Islet precursor cell (in vitro differentiated cells): ENCODE results near the gene UACA.
"Not testable (repeated sequence)": the region's sequence is repeated elsewhere in the genome, so short reads cannot be mapped to it uniquely, and the experiment has no call there.

ENCODE experiments used
- DNase-seq: peaks from one replicate; pipeline ENCODE4 v3.0.0-alpha.2; 2018

The UACA gene

DNA sequence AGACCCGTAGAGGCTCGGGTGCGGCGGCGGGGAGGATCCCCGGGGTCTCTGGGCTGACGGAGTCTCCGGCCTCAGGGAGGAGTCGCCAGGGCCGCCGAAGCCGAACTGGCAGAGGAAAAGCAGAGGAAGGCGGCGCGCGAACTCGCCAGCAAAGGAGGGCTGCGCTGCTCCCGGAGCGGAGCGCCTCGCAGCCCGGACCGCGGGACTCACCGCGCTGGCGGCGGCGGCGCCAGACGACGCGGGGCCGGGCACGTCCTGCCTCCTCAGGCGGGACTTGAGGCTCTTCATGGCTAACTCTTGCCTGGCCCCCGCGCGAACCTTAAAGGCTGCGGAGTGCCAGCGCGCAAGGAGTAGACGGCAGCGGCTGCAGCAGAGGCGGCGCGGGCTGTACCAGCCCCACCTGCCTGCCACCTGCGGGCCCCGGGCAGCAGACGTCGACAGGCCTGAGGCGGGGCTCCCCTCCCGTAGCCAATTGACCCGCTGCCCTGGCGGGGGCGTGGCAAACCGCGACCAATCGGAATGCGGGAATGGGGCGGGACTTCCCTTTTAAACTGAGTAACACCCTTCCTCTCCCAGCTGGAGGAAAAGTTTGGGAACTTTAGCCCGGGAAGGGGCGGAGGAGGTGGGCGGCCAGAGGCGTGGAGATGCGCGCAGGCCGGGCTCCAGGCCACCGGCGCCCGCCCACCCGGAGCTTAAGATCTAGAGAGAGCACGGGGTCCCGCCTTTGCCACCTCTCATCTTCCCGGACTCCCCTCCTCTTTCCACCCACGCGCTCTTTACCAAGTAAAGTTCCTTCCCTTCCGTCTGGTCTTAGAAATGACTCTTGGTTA, at the start of gene UACA:
TSS of gene UACA (minus strand) at position 439 of the 830 bp plus-strand sequence. CDS start at position 288, 151 bp downstream.
- peak; percentile 100 for DNase-seq

GRCh38 chr15:70812827-70813364, 49.5 kb upstream of the UACA start:
- no peak for DNase-seq

- no peak for DNase-seq
Observed at GRCh38 chr15:70810916-70811578, 47.7 kb upstream of the UACA start.

DNA sequence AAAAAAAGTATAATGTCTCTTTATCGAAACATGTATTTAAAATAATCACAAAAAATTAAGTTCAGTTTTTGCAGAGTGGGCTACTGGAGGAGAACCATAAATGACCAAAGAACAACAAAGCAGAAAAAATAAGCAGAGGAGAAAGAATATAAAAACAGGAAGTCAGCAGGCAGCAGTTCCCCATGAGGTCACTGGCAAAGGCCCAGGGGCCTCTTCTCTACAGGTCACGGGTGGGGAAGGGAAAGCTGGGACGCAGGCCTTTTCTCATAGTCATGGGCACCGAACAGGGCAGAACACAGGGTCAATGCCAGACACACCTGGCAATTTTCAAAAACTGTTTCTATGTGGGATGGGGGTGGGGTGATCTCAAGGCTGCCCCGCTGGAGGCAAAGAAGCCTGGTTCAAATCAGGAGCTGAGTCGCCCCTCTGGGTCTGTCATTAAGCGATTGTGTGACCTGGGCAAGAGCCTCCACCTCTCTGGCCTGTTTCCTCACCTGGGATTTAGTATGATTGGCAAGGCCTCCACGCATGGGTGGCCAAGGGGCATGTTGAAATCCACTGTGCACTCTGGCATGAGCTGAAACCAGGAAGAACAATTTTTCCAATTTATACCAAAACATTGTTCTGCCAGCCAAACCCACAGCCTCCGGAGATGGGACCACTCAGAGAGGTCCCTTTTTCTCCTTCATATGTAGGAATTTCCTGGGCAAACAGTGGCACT, 43.8 kb upstream of the UACA start:
- no peak for DNase-seq

DNA sequence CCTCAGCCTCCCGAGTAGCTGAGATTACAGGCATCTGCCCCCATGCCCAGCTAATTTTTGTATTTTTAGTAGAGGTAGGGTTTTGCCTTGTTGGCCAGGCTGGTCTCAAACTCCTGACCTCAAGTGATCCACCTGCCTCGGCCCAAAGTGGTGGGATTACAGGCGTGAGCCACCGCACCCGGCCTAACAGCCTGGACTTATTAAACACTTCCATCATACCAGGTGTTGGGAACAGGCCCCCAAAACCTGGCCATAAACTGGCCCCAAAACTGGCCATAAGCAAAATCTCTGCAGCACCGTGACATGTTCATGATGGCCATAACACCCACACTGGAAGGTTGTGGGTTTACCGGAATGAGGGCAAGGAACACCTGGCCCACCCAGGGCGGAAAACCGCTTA, 41.0 kb upstream of the UACA start:
- DNase-seq: not testable (repeated sequence)

DNA sequence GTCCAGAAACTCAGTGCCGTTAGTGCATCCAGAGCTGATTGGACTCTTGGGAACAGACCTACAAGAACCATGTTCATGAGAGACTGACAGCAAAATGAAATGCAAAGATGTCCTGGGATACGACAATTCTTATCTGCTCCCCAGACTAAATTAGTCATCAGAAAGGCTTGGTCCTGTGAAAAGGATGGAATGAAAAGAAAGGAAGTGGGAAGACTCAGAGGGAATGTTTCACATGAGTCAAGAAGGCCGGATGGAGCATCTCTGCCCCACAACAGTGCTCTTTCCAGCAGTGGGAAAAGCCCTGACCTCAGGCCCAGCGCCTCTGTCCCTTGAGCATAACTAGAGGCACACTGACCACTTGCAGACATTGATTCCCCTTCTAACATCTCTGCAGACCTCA, 39.3 kb upstream of the UACA start:
- DNase-seq: peak; percentile 65

GRCh38 chr15:70801109-70801508, 37.8 kb upstream of the UACA start:
- DNase-seq: peak; percentile 34

DNA sequence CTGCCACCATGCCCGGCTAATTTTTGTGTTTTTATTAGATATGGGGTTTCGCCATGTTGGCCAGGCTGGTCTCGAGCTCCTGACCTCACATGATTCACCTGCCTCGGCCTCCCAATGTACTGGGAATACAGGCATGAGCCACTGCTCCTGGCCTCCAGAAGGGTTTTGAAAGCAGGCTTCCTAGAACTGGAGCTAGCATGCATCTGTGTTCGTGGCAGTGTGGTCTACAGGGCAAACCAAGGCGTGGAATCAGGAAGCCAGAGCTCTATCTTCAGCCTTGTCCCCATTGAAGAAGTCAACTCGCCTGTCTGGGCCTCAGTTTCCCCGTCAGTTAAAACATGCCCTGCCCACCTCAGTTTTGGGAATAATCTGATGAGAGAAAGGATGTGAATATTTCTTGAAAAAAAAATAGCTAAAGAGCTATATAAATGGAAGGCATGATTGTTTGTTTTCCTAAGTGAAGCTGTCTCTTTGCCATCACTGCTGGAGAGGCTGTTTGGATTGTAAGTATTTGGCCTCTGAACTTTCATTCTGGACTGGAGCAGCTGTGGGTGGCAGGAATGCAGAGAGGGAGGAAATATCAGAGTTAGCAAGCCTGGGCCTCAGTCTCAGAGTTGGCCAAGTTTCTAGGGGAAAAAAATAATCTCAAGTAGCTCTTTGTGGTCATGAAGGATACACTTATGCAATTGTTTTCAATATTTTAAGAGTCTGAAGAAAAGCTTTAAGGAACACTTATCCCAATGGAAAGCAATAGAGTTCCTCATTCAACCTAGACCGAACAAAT, 36.5 kb upstream of the UACA start:
- peak; percentile 18 for DNase-seq

- DNase-seq: no peak
Observed at GRCh38 chr15:70797464-70797863, 34.1 kb upstream of the UACA start.

DNA sequence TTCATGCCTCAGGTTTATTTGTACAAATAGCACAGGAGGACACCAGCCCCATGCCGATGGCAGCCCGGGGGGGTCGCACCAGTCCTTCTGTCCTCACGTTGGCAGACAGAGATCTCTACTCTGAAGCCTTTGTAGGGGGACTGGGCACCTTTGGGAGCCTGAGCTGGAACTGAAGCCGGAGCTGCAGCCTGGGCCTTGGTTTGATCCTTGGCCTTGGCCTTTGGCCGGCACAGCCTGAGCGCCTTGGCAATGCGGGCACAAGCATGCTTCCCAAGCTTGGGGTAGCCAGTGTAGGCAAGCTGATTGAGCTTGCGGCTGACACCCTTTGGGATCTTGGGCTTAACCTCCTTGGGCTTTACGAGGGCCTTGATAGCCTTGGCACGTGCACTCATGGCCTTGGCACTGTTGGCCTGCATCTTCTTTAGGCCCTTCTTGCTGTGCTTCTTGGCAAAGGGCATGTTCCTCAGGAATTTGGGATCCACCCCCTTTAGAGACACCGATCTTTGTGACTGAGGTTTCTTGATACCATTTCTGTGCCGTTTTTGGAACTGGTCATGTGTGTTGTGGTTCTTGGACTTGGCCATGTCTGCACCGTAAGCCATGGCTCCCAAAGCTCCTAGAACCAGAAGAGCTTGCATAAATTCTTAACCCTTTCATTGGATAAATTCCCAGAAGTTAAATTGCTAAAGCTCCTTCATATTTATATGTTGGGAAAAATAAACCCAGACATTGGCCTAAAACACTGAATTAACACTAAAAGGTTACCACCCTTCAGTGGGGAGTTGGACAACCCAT, 33.4 kb upstream of the UACA start:
- no peak for DNase-seq

DNA sequence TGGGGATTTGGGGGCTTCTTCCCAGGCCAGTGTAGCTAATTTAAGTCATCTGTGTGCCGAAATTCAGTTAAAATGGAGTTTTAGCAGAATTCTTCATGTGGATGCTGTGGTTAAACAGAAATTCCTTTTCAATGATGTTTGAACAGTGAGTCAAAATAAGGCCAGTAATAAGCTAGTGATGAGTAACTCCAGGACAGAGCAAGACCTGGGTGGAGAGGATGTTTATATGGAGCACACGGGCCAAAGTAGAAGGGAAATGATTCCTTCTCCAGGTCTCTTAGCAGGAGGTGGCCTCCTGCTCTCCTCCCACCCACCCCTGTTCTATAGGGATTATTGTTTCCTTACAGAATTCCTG, 31.9 kb upstream of the UACA start:
- DNase-seq: peak; percentile 66

GRCh38 chr15:70794596-70795310, 31.4 kb upstream of the UACA start:
- DNase-seq: peak; percentile 73

GRCh38 chr15:70793694-70794093, 30.3 kb upstream of the UACA start:
- DNase-seq: no peak

DNA sequence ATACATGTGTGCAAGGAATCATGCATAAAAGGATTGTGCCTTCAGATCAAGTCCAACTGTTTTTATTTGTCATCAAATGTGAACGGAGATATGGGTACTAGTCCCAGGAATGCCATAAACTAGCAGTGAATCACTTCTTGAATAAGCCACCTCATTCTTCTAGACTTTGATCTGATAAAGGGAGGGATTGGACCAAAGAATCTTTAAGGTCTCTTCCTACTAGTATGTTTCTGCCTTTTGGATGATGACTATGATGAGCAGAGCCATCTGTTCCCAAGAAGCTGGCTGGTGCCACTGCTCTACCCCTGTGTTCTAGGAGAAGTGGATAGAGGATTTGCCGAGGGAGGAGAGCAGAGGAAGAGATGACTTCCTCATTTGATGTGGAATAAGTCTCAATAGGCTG, 28.8 kb upstream of the UACA start:
- DNase-seq: no peak

DNA sequence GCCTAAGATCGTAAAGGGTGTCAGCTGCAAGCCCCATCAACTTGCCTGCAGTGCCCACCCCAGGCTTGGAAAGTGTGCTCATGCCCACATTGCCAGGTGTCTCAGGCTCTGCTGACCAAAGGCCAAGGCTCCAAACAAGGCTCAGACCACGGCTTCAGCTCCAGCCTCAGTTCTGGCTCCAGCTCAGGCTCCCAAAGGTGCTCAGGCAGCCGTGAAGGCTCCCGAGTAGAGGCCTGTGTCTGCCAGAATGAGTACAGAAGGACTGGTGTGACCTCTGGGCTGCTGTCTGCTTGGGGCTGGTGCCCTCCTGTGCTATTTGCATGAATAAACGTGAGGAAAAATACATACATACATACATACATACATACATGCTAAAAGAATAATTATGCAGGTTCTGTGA, 27.9 kb upstream of the UACA start:
- DNase-seq: no peak

- no peak for DNase-seq
Observed at GRCh38 chr15:70789213-70789612, 25.9 kb upstream of the UACA start.

GRCh38 chr15:70788114-70789049, 25.0 kb upstream of the UACA start:
- DNase-seq: no peak

DNA sequence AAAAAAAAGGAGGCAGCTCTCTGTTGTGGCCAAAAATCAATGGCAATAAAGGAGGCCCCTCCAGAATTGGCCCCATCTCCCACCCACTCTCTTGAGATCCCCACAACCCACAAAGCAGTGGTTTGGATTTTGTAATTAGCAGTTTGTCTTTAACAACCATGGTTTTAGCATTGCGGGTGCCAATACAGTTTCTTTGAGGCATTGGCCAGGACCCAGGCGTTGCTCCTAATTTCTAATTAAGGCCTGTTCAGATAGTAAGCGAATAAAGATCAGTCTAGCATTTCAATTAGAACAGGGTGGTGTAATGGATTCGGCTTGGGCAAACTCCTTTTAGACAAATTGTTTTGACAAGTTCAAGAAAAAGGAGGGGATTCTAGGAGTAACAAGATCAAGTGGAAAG, 23.6 kb upstream of the UACA start:
- DNase-seq: no peak

- DNase-seq: no peak
Observed at GRCh38 chr15:70783610-70784022, 20.3 kb upstream of the UACA start.

- no peak for DNase-seq
Observed at GRCh38 chr15:70783041-70783440, 19.7 kb upstream of the UACA start.
